Measurements from ENCODE around the gene RRM1. TPM values are rescaled to one million over a fixed set of nuclear protein-coding genes. Genes with fewer than 3 reads are reported as not detected.

Gene RRM1
- total RNA-seq: 115 and 124 TPM in 2 replicates

DNA sequence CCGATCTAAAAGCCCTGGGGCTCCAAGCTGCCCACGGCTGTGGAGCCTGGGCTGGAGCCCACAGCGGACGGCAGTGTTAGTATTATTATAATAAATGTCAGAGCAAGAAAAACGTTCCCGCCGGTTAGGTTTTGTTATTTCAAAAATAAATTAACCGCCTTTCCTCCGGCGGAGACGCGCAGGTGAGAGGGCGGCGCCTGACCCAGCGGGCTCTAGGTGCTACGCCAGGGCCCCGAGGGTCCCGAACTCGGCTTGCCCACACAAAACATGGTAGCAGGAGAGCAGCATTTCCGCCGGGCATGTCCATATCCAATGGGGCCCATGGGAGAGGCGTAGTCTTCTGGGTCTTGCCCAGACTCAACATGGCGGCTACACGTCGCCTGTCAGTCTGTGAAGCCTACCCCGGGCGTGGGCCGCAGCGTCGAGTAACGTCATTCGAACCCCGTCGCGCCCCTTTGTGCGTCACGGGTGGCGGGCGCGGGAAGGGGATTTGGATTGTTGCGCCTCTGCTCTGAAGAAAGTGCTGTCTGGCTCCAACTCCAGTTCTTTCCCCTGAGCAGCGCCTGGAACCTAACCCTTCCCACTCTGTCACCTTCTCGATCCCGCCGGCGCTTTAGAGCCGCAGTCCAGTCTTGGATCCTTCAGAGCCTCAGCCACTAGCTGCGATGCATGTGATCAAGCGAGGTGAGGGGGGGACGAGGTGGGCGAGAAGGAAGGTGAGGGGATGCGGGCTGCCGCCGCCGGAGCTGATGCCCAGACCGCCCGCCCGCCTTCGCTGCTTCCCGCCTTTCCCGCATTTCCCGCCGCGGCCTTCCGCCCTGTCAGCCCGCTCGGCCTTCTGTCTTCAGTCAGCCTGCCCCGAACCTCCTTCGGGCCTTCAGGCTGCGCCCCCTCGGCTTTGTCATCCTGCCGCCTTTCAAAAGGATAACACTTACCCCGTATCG lies at the start of gene RRM1:
TSS of gene RRM1 (plus strand) at position 452 of the 944 bp plus-strand sequence. CDS start at position 666, 214 bp downstream.

Other genes with a start within 250 kb of the RRM1 start
- gene STIM1, start 239.1 kb upstream of the RRM1 start, total RNA-seq: 13.1 and 13.7 TPM in 2 replicates